Muscle layer of duodenum (tissue), 2 donors: Measurements from ENCODE around the gene PRKX.
"Not testable (repeated sequence)": the region's sequence is repeated elsewhere in the genome, so short reads cannot be mapped to it uniquely, and the experiment has no call there.

Experiments used
- H3K27ac ChIP-seq: one replicate; pipeline ENCODE4 v1.7.0; 2013; ENCODE audit warnings: mild to moderate bottlenecking, low read length
- H3K27me3 ChIP-seq: one replicate; pipeline ENCODE4 v1.7.0; 2013; ENCODE audit warnings: low read depth, mild to moderate bottlenecking, control low read depth, low read length
- H3K36me3 ChIP-seq, 2 donors: one replicate each; pipeline ENCODE4 v1.7.0; 2013; ENCODE audit warnings: low read length in 2 of 2, control low read depth in 1 of 2, mild to moderate bottlenecking in 1 of 2; ENCODE audit not compliant: insufficient read depth in 2 of 2, control insufficient read depth in 1 of 2
- H3K4me1 ChIP-seq, 2 donors: one replicate each; pipeline ENCODE4 v1.7.0; 2013; ENCODE audit warnings: low read length in 2 of 2, mild to moderate bottlenecking in 2 of 2, control low read depth in 1 of 2, moderate library complexity in 1 of 2; ENCODE audit not compliant: insufficient read depth in 2 of 2, control insufficient read depth in 1 of 2
- H3K4me3 ChIP-seq, 2 donors: one replicate each; pipeline ENCODE4 v1.7.0; 2013; ENCODE audit warnings: low read length in 2 of 2, low read depth in 1 of 2, mild to moderate bottlenecking in 1 of 2
- H3K9me3 ChIP-seq, 2 donors: one replicate each; pipeline ENCODE4 v1.7.0; 2013; ENCODE audit warnings: low read length in 2 of 2, control low read depth in 1 of 2, mild to moderate bottlenecking in 1 of 2; ENCODE audit not compliant: control insufficient read depth in 1 of 2
- donor health status: healthy.

The PRKX gene

DNA sequence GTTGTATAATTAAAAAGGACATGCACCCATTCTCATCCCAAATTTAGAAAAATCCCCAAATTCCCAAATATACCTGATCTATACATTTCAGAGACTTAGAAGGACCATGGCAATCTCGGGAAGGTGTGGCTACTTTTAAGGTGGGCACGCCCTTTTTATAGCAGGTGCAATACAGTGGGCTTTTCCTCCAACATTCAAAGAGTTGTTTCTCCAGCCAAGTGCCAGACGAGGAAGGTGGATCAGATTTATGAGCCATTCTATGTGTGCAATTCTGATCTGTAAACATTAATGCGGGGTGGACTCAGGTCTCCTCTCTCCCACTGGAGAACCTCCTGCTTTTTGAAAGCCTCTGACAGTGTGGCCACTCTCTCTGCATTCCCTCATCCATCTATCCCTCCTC is 33.8 kb downstream of the PRKX start:
- Histone ChIP-seq H3K4me1 (no peaks in the 10 kb centered on the region), H3K36me3 (no peaks in the 10 kb centered on the region), H3K9me3 (no peaks in the 10 kb centered on the region), H3K4me3 (no peak overlapping the region), H3K27me3 (no peaks in the 10 kb centered on the region), H3K27ac (no peak overlapping the region)

DNA sequence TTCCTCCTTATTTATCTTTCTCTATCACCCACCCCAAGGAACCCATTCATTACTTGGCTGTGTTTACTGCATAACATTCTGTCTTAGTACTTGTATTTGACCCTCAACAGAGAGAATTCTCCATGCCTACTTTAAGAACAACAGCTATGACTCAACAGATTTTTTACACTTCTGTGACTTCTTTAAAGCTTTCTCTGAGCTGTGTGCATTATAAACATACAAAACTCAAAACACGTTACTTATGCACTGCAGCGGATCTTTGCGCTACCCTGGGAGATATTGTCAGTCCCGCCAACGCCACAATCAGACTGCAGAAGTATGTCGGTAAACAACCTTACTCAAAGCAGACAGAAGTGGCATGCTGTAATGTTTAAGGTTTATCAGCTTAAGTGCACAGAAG is 35.1 kb downstream of the PRKX start:
- H3K4me3 ChIP-seq = no peak overlapping the region
- H3K36me3 ChIP-seq = peaks cover 0 to 6% of the 10 kb centered on the region in 2 donors
- no peak overlapping the region for H3K27ac ChIP-seq
- H3K4me1 ChIP-seq = no peaks in the 10 kb centered on the region
- H3K27me3 ChIP-seq = no peaks in the 10 kb centered on the region
- H3K9me3 ChIP-seq = no peaks in the 10 kb centered on the region

DNA sequence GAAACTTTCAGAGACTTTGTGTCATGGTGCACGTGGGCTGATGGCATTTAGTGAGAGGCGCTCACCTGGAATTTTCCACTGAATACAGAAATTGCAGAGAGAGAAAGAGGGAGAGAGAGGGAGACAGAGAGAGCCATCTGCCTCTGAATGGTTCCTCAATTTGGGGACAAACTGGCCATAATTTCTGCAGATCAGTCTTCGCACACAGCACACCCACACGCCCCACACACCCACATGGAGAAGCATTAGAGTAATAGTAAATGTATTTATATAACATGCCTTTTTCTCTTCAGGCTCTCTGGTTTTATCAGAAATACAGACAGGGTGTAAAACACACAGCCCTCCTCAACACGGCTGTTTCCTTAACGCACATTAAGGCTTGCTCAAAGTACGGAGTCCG is 38.6 kb downstream of the PRKX start:
- Histone ChIP-seq H3K36me3 (peaks cover 0 to 6% of the 10 kb centered on the region in 2 donors), H3K9me3 (no peaks in the 10 kb centered on the region), H3K27me3 (no peaks in the 10 kb centered on the region), H3K4me3 (no peak overlapping the region), H3K27ac (no peak overlapping the region), H3K4me1 (no peaks in the 10 kb centered on the region)

DNA sequence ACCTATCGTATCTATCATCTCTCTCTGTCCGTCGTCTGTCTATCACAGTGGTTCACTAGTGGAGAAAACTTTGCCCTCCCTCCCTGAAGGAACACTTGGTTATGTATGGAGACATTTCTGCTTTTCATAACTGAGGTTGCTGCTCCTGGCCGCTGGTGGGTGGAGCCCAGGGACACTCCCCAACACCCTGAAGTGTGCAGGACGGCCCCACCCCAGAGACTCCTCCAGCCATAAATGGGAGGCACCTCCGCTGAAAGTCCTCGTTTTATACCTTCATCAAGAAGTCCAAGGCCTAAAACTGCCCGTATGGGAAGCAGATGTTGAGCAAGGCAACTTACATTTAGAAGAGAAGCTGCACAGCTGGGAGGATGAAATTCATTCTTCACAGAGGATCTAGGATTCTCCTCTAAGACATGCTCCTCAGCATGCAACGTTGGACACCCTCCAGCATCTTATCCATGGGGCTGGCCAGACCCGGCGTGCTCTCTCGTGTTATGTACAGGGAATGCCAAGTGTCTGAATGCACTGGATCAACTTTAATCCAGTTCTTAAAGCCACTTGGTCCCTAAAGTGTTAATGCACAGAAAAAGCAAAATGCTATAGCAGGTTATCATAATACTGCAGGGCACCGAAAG is 43.5 kb downstream of the PRKX start:
- H3K9me3 ChIP-seq = no peaks in the 10 kb centered on the region
- no peaks in the 10 kb centered on the region for H3K27me3 ChIP-seq
- peaks cover 0 to 6% of the 10 kb centered on the region in 2 donors for H3K36me3 ChIP-seq
- H3K27ac ChIP-seq = no peak overlapping the region
- no peaks in the 10 kb centered on the region for H3K4me1 ChIP-seq
- no peak overlapping the region for H3K4me3 ChIP-seq

DNA sequence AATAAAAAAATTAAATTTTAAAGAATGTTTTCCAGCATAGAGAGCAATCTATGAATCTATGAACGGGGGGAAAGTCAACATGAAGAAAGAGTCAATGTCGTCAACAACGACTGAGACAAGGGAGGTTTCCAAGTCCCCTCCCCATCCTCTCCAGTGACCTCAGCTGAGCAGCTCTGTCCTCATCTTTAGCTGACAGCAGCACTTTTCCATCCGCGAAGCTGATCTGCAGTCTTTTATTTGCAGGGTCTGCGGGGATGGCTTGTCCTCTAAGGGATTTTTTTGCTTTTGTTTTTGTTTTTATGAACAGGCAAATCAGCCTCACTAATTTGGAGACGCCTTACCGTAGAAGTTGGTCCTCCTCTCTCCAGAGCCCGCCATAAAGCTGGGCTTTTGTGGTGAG is 46.5 kb downstream of the PRKX start:
- no peaks in the 10 kb centered on the region for H3K9me3 ChIP-seq
- H3K4me1 ChIP-seq = no peaks in the 10 kb centered on the region
- no peaks in the 10 kb centered on the region for H3K27me3 ChIP-seq
- no peak overlapping the region for H3K4me3 ChIP-seq
- no peak overlapping the region for H3K27ac ChIP-seq
- H3K36me3 ChIP-seq = no peaks in the 10 kb centered on the region

DNA sequence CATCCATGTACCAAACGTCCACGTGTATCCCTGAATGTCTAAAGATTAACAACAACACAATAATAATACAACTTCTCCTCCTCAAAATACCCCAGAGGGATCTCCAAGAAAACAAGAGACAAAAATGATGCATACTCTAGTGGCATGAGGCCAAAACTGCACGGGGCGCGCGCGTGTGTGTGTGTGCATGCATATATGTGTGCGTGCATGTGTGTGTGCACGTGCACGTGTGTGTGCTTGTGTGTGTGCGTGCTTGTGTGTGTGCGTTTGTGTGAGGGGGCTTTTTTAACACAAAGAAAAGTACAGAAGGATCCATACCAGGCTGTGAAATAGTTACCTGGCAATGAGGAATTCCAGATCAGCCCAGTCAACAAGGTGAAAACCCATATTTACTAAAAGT is 48.5 kb downstream of the PRKX start:
- Histone ChIP-seq H3K9me3 (no peaks in the 10 kb centered on the region), H3K27ac (no peak overlapping the region), H3K27me3 (no peaks in the 10 kb centered on the region), H3K4me1 (no peaks in the 10 kb centered on the region), H3K4me3 (no peak overlapping the region), H3K36me3 (no peaks in the 10 kb centered on the region)

DNA sequence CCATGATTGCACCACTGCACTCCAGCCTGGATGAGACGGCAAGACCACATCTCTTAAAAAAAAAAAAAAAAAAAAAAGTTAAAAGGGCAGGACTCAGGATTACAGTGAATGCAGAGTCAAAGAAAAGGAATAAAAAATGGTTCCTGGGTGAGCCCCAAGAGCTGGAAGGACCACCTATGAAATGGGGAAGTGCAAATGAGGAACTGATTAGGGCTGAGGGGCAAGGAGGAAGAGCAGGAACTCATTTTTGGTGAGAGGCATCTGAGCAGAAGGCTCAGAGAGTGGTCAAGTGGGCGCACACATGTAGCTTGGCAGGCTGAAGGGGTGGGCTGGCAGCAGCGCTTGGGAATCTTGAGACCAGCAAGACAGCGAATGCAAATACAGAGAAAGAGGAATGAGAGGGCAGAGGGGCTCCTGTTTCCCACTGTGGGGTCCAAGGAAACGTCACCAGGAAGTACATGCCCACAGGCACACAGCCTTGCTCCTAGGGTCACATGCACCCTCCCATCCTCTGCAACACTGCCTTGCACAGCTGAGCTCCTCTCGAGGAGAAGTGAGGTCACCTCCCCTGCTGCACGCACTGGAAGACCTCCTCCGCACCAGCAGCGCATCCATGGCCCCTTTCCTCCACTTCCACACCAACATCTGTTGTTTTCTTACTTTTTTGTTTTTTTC is 49.7 kb downstream of the PRKX start:
- H3K4me3 ChIP-seq, H3K4me1 ChIP-seq, H3K9me3 ChIP-seq, H3K27ac ChIP-seq, H3K36me3 ChIP-seq, H3K27me3 ChIP-seq: not testable (repeated sequence)

DNA sequence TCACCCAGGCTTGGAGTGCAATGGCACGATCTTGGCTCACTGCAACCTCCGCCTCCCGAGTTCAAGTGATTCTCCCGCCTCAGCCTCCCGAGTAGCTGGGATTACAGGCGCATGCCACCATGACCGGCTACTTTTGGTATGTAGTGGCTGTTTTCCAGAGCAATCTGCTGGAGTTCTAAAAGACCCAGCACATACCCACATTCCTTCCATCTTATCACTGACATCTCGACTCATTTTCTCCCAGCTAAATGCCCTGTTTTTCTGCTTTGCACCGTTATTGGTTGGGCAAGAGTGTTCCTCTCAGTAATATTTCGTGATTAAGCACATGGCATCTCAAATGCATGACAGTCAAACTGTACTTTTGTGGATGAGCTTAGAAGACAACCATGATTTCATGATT is 53.7 kb downstream of the PRKX start:
- Histone ChIP-seq H3K9me3 (no peaks in the 10 kb centered on the region), H3K27me3 (no peaks in the 10 kb centered on the region), H3K4me3 (no peak overlapping the region), H3K36me3 (no peaks in the 10 kb centered on the region), H3K4me1 (no peaks in the 10 kb centered on the region), H3K27ac (no peak overlapping the region)

DNA sequence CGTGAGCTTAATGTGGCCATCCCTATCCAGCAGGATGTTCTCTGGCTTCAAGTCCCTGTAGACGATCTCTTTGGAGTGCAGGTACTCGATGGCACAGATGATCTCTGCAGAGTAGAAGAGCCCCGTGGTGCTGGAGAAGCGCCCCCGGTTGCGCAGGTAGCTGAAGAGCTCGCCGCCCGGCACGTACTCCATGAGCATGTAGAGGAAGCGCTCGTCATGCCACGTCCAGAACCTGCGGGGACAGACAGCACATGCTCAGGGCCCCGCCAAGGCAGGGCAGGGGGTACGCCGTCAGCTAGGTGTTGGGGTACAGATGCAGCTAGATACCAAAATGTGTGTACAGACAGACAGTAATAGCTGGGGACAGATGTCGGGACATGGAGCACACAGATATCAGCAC is 58.3 kb downstream of the PRKX start:
- H3K27me3 ChIP-seq = no peaks in the 10 kb centered on the region
- H3K36me3 ChIP-seq = no peaks in the 10 kb centered on the region
- no peaks in the 10 kb centered on the region for H3K4me1 ChIP-seq

DNA sequence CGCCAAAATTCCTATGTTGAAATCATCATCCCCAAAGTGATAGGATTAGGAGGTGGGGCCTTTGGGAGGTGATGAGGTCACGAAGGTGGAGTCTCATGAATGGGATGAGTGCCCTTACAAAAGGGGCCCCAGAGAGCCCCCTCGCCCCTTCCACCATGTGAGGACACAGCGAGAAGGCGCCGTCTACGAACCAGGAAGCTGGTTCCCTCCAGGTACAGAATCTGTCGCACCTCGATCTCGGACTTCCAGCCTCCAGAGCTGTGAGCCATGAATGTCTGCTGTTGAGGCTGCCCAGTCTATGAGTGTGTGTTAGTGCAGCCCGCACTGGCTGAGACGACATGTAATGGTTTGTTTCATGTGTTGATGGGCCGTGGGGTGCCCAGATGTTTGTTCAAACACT is 60.3 kb downstream of the PRKX start:
- H3K36me3 ChIP-seq = no peaks in the 10 kb centered on the region
- H3K9me3 ChIP-seq = no peaks in the 10 kb centered on the region

More for the DNA sequence above, 58.3 kb downstream of the PRKX start:
- no peak overlapping the region for H3K4me3 ChIP-seq
- no peaks in the 10 kb centered on the region for H3K9me3 ChIP-seq
- H3K27ac ChIP-seq = no peak overlapping the region

DNA sequence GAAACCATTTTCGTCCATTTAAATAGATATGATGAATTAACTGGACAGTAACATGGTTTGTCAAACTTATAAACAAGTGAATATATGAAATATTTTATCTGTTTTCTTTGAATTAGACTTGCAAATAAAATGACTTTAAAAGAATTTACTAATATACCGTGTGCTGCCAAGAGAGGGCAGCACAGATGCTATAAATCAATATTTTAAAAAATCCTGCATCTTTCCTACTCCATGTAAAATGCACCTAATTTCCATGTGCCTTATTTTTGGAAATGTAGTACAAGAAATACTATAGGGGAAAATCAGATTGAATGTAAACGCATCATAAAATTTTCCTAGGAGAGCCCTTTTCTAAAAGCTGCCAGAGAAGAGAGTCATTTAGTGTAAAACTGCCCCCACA is 62.2 kb downstream of the PRKX start:
- Histone ChIP-seq H3K27ac (no peak overlapping the region), H3K4me1 (no peaks in the 10 kb centered on the region), H3K9me3 (no peaks in the 10 kb centered on the region), H3K4me3 (no peak overlapping the region), H3K36me3 (no peaks in the 10 kb centered on the region), H3K27me3 (no peaks in the 10 kb centered on the region)

More for the DNA sequence above, 60.3 kb downstream of the PRKX start:
- Histone ChIP-seq H3K4me1 (no peaks in the 10 kb centered on the region), H3K27ac (no peak overlapping the region), H3K4me3 (no peak overlapping the region), H3K27me3 (no peaks in the 10 kb centered on the region)

DNA sequence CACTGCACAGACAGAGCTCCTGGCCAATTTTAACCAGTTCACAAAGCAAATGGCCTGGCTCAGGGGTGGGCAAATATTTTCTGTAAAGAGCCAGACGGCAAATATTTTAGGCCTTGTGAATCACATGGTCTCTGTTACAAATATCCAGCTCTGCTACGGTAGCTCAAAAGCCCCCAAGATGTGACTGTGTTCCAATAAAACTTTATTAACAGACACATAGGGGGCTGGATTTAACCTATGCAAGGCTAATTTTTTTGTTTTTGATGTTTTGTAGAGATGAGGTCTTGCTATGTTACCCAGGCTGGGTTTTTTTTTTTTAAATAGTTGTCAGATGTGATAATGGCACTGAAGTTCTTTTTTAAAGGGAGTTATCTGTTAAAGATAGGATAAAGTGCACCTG is 65.4 kb downstream of the PRKX start:
- H3K36me3 ChIP-seq = peaks cover 0 to 3% of the 10 kb centered on the region in 2 donors
- no peaks in the 10 kb centered on the region for H3K4me1 ChIP-seq
- no peak overlapping the region for H3K4me3 ChIP-seq
- no peaks in the 10 kb centered on the region for H3K27me3 ChIP-seq
- H3K27ac ChIP-seq = no peak overlapping the region
- H3K9me3 ChIP-seq = no peaks in the 10 kb centered on the region
